NCI-H446 (cell line): Measurements from ENCODE around the gene PSPC1.
"Not testable (repeated sequence)": the region's sequence is repeated elsewhere in the genome, so short reads cannot be mapped to it uniquely, and the experiment has no call there.

Experiments used
- DNase-seq, 2 experiments: peaks; one replicate each; lab custom pipeline; 2025; lab: John Stamatoyannopoulos, UW

PSPC1 gene

DNA sequence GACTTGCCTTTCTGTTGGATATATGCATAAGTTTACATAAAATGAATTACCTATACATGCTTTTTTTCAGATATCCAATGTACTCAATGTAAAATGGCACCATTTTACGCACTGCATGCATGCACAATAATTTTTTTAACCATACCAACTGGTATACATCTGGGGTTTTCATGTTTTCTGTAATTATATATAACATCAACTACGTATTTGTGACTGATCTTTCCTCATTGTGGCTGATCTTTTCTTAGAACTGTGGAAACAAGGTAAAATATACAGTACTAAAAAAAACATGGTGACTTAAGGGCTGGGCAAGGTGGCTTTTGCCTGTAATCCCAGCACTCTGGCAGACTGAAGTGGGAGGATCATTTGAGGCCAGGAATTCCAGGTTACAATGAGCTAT lies 18.5 kb downstream of the PSPC1 start:
- DNase-seq, result no peak

DNA sequence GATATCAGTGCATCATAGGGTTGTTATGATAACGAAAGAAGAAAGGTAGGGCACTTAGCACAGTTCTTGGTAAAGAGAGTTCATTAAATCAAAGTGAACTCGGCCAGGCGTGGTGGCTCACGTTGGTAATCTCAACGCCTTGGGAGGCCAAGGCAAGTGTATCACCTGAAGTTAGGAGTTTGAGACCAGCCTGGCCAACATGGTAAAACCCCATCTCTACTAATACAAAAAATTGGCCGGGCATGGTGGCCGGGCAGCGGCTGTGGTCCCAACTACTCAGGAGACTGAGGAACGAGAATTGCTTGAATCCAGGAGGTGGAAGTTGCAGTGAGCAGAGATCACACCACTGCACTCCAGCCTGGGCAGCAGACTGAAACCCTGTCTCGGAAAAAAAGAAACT lies 19.1 kb downstream of the PSPC1 start:
- no peak for DNase-seq

DNA sequence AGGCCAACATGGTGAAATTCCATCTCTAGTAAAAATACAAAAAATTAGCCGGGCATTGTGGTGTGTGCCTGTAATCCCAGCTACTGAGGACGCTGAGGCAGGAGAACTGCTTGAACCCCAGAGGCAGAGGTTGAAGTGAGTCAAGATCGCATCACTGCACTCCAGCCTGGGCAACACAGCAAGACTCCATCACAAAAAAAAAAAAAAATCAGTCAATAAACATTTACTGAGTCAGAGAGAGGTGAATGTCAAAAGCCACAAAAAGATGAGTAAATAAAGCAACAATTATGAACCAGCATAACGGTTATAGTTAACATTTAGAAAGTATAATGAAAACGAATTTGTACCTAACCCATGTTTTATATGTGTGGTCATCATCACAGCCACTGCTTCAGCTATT lies 23.1 kb downstream of the PSPC1 start:
- DNase-seq, result no peak

DNA sequence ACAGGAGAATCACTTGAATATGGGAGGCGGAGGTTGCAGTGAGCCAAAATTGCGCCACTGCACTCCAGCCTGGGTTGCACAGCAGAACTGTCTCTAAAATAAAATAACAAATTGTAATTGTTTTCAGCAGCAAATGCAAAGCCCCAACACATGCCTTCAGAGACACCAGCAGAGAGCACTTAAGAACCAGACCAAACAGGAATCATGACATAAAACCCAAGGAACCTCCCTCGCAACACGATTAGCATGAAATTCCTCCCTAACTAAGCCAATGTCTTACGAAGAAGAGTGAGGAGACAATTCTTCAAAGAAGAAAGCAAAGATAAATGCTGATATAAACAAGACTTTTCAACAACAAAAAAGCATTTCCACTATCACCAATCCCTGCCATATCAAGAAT lies 40.1 kb downstream of the PSPC1 start:
- no peak for DNase-seq

DNA sequence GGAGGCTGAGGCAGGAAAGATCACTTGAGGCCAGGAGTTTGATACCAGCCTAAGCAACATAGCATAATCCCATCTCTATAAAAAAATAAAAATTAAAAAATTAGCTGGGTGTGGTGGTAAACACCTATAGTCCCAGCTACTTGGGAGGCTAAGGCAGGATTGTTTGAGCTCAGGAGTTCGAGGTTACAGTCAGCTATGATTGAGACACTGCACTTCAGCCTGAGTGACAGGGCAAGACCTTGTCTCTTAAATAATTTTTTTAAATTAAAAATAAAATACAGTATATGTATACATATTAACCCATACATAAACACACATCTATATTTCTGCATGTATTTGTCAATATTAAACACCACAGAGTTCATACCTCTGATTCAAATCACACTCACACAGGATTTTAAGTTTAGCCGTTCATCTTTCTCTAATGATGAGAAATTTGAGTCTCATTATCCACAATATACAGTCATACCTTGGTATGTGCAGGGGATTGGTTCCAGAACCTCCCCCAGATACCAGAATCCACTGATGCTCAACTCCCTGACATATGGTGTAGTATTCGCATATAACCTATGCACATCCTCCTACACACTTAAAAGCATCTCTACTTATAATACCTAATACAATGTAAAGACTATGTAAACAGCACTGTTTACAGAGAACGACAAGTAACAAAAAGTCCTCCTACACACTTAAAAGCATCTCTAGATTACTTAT lies 44.7 kb downstream of the PSPC1 start:
- DNase-seq, result no peak

DNA sequence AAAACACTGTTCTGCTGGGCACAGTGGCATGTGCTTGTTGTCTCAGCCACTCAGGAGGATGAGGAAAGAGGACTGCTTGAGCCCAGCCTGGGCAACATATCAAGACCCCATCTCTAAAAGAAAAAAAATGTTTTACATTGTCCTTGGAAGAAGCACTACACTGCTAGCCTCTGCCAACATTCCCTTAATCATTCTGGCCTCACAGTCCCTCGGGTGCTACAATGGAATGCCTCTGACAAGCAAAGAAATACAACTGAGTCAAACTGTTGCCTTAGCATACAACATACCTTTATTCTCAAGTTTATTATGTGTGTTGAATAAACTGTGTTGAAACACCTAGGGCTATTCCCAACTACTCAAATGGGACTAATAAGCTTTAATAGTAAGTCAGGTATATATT lies 56.1 kb downstream of the PSPC1 start:
- DNase-seq, result no peak

DNA sequence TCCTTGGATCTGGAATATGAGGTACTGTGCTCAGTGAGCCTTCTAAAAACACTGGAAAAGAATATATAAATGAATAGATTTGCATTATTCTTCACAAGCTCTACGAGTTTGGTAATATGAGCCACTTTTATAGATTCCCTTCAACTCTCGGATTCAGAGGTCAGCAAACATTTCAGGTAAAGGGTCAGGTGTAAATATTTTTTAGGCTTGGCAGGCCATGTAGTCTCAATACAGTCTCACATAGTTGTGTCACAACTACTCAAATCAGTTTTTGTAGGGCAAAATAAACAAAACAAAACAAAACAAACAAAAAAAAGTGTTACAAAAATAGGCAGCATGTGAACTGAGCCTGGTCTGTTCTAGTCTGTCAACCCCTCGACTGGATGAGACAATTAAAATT lies 57.4 kb downstream of the PSPC1 start:
- DNase-seq, result no peak

DNA sequence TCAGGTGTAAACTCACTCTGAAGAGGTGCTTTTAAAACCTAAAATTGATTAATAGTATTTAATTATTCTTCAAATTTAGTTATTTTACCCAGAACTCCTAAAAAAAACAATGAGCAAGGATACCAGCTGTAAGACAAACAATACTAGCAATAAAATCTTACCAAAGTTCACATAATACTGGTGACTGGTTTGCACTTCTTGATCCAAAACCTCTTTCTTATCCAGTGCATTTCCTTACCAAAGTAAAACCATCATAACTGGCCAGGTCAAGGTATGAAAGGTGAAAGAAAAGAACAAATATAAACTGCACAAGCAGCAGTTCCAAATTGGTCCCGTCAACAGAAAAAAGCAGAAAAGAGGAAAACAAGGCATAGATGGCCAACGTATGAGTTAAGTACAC lies 62.7 kb downstream of the PSPC1 start:
- no peak for DNase-seq

DNA sequence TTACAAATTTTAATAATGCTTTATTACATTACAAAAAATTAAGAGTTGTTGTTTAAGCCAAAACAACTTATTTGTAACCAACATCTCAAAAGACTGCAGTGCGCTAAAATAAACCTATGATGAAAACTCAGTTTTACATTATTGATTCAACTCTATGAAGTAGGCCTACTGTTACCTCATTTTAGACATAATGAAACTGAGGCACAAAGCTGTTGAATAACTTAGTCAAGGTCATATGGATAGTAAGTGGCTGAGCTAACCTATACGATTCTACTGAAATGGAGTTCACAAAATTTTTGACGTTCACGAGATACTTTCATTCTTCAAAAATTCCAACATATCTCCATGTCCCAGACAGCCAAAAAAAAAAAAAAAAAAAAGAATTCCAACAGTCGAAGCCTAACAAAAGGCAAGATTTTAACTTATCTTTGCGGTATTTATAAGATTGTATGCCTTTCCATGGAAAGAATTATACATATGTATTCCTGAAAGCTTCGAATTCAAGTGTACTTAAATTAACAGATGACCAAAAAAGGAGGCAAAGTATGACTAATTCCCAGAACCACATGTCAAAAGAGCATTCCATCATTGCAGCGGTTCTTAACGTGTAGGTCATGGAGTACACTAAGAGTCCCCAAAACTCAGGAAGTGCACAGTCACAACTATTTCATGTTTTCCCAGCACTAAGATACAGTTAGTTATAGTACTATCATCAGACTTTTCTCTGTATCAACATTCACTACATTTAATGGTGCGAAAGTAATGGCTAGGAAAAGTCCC lies 69.4 kb downstream of the PSPC1 start:
- DNase-seq, result no peak

DNA sequence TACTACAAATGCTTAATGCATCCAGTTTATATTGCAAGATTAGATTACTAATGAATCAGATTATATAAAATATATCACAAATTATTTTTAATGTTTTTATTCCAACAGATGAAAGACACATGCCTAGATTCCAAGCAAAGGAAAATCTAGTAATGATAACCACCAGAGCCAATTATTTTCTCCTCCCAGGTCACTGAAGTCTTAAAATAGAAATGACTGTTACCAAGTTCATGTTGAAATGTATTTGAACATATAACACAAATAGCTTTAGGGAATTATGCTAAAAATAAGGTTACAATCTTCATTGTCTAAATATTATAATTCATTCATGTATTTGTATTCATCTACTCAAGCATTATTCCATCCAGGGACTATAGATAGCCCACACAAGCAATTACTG lies 73.0 kb downstream of the PSPC1 start:
- not testable (repeated sequence) for DNase-seq

DNA sequence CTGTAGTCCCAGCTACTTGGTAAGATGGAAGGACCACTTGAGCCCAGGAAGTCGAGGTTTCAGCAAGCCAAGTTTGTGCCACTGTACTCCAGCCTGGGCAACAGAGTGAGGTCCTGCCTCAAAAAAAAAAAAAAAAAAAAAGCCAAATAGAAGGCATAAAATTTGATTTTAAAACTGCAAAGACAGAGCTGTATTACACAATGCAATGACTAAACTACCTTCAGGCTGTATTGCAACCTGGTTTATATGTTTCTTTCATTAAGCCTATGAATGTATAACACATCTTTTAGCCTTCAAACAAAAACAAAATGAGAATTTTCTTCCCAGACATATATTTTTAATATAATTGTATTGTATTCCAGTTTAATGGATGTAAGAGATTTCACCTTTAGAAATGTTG lies 73.7 kb downstream of the PSPC1 start:
- not testable (repeated sequence) for DNase-seq

DNA sequence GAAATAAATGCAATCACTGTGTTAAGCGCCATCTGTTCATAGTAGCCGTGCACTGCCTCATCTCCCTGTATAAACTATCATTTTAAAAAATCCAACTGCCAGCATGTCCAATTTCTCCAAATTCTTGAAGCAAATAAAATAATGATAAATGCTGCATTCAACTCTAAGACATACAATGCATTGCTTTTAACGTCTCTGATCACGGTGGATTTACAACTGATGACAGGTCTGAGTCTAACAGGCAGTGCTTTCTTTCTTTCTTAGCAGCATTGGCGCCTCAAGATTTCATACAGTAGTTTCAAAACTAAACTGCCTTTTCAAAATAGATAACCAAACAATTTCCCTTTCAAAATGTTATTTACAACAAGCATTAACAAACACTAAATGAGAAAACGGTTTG lies 78.5 kb downstream of the PSPC1 start:
- DNase-seq, result not testable (repeated sequence)

DNA sequence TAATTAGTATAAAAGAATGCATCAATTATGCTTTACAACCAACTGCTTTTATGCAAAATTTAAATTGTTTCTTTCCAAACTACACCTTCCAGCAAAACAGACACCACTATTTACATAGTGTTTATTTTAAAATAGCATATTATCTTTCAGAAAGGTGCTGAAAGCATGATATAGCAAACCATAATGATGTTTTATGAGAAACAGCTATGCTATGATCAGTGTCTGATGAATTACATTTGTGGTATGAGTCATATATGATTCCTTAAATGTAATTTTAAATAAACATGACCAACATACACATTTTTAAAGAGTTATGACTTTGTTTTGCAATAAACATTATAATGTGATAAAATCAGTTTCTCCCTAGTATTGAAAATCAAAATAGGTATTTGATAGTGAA lies 81.1 kb downstream of the PSPC1 start:
- not testable (repeated sequence) for DNase-seq

DNA sequence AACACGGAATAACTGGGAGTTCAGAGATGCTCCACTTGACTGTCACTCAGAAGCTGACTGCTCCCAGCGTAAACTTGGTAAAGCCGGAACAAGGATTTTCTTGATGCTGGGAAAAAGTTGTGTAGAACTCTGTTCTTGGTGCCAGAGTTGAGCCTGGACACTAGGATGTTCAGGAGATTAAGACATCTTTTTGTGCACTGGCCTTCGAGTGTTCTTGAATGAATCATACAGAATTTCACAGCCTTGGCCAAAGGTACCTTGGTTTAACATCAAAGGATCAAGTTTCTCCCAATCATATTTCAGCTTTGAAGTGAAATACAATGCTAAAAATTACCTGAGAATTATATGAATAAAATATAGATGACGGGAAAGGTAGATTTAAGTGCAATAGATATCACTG lies 81.8 kb downstream of the PSPC1 start:
- not testable (repeated sequence) for DNase-seq

DNA sequence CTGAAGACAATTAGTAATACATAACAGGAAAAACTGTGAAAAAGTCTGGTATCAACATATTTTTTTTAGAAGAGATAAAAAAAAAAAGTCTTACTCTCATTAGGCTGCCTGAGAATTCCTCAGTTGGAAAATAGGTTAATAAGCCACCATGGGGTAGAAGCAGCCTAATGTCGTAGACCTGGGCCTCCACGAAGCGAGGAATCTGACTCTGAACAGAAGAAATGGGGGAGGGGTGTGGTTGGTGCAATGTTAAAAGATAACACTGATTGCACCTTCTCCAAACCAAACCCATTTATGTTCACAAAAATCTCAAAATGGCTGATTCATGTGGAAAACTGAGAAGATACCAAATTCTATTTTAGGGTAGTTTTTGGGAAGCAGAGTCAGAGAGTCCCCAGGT lies 86.9 kb downstream of the PSPC1 start:
- DNase-seq, result no peak

DNA sequence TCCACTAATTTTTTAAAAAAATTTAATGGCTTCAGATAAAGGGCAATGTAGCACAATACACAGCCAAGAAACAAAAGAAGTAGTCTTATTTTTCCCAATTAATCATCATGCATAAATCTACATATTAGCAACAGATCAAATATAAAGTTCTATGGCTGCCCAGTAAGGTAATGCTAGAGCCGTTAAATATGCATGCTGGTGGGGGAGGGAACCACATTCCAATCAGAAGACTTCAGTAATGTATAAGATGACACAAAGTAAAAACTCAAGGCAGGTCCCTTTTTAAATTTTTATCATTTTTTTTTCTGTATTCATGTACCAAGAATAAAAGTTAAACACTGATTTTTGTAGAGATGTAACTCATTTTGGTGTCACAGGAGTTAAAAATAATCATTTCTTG lies 87.3 kb downstream of the PSPC1 start:
- DNase-seq, result no peak

DNA sequence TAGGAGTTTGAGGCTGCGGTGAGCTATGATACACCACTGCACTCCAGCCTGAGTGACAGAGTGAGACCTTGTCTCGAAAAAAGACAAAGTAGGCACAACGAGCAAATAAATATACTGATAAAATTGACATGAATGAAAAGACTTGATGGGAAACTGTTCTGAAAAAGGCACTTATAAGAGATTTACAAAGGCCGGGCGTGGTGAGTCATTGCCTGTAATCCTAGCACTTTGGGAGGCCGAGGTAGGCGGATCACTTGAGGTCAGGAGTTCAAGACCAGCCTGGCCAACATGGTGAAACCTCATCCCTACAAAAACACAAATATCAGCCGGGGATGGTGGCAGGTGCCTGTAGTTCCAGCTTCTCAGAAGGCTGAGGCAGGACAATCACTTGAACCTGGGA lies 91.3 kb downstream of the PSPC1 start:
- DNase-seq, result not testable (repeated sequence)

DNA sequence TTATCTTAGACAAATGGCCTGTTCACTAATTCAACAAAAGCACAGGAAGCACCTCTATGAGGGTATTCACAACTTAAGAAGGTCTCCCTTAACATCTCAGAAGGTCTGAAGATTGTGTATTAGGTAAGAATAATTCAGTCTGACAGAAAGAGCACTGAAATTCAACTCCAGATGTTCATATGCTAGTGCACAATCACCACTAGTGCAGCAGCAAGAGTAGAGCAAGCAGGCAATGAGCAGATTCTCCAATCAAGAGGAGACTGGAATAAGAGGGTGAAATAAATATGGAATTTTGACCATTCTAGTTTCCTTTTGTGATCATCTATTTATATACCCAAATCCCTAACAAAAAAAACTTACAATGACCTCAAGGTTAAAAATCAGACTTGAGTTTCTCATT lies 97.3 kb downstream of the PSPC1 start:
- no peak for DNase-seq

DNA sequence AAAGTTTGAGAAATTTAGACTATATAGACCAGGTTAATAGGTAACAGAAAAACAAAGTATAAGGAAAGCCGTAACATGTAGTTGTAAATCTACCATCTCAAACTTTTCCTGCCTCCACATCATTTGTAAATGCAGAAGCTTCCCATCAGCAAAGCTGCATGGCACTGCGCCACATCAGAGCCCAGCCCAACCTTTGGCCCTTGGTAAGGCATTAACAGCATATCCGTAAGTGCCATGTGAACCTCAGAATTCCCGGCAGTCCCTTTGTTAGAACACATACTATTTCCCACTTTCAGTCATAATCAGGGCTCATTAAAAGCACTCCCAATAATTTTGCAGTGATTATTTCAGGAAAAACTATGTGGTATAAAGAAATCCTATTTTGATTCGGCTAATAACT lies 97.7 kb downstream of the PSPC1 start:
- no peak for DNase-seq

DNA sequence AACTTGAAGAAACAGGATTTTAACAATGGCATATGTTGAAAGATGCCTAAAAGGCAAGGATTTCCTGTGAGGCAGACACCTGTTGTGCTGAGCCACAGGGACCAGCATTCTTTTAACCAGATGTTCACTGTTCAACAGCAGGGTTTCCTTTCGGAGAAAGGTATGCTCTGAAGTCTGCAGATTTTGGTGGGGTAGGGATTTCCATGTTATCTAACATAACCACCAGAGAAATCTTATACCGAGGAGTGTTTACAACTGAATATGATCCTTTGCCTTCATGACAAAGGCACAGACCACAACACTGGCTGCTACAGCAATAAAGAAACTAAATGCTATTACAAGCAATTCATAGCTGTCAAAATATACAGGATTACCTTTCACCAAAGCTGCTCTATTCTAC lies 101.2 kb downstream of the PSPC1 start:
- DNase-seq, result no peak

DNA sequence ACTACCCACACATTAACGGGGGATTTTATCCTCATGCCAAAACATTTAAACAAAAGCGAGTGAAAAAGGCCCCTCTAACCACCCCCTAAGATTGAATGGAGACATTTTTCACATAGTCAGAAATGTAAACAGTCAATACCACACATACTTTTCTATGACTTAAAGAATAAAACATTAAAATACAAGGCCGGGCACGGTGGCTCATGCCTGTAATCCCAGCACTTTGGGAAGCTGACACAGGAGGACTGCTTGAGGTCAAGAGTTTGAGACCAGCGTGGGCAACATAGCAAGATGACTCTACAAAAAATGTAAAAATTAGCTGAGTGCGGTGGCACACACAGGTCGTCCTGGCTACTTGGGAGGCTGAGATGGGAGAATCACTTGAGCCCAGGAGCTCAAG lies 102.0 kb downstream of the PSPC1 start:
- DNase-seq, result no peak

DNA sequence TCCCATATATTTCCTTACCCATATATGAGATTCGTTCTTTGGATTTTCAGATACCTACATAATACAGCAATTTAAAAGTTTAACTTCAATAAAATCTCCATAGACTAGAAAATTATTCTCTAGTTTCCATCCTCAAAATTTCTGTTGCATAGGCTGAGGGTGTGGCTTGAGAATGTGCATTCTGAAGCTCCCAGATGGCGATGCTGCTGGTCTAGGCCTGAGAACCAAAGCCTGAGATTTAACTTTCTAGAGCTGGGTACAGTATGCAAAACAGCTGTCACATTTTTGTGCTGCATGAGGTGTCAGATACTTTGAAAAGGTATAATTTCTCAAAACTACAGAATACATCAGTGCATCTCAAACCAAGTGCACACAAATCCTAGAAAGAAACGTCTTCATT lies 106.6 kb downstream of the PSPC1 start:
- no peak for DNase-seq

DNA sequence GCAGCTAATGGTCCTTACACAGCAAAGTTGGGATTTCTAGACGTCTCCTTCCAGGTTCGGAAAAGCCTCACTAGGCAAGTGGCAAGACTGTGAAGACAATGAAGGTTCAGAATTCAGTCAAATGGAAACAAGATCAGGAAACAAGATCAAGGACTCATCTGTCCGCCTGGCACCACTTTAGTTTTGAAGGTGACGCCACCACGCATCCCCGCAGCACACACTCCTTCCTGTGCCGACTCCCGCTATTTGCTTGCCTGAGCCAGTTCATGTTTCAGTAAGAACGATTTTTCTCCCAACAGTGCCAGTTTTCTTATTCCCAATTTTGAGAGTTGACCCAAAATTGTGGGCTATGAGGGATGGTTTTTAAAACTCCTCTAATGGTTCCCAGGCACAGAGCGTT lies 107.8 kb downstream of the PSPC1 start:
- no peak for DNase-seq
